NT2/D1 (cell line): ENCODE results near the gene ADH1C.

Source experiments
- SUZ12 ChIP-seq: IDR thresholded peaks from 2 replicates; pipeline ENCODE4 v1.6.1; 2011; ENCODE audit not compliant: insufficient read length, insufficient read depth; ENCODE audit errors: extremely low read depth
- YY1 ChIP-seq: IDR thresholded peaks from 2 replicates; pipeline ENCODE4 v1.6.1; 2011; ENCODE audit not compliant: insufficient read length, insufficient read depth
- ZNF274 ChIP-seq: IDR thresholded peaks from 2 replicates; pipeline ENCODE4 v1.6.1; 2011; ENCODE audit warnings: mild to moderate bottlenecking, low read depth, low read length

GRCh38 chr4:99305638-99306400 is 46.7 kb downstream of the ADH1C start:
- TF ChIP-seq ZNF274: no peak
- no peak for TF ChIP-seq SUZ12
- TF ChIP-seq YY1: no peak
